WTC11 (cell line): Measurements from ENCODE around the gene SEPTIN14.
"Not testable (repeated sequence)": the region's sequence is repeated elsewhere in the genome, so short reads cannot be mapped to it uniquely, and the experiment has no call there.

Experiments used
- ATF6 ChIP-seq: sonication (generic); formaldehyde crosslinking; IDR thresholded peaks from 2 replicates; pipeline ENCODE4 v1.8.1; 2023; ENCODE audit warnings: mild to moderate bottlenecking, missing genetic modification reagents
- CREB1 ChIP-seq: sonication (generic); formaldehyde crosslinking; IDR thresholded peaks from 2 replicates; pipeline ENCODE4 v1.8.0; 2023; ENCODE audit warnings: mild to moderate bottlenecking, missing genetic modification reagents
- CTCF ChIP-seq: fragments of 200-600 bp; IDR thresholded peaks from 2 replicates; pipeline ENCODE4 v1.8.0; 2022; ENCODE audit warnings: antibody characterized with exemption
- MAX ChIP-seq: sonication (generic); formaldehyde crosslinking; IDR thresholded peaks from 2 replicates; pipeline ENCODE4 v1.8.0; 2022; ENCODE audit warnings: mild to moderate bottlenecking, missing genetic modification reagents
- NR1H2 ChIP-seq: sonication (generic); formaldehyde crosslinking; IDR thresholded peaks from 2 replicates; pipeline ENCODE4 v1.9.0; 2021; ENCODE audit warnings: mild to moderate bottlenecking, moderate library complexity, missing genetic modification reagents
- NR2C2 ChIP-seq: sonication (generic); formaldehyde crosslinking; IDR thresholded peaks from 2 replicates; pipeline ENCODE4 v1.8.0; 2022; ENCODE audit warnings: mild to moderate bottlenecking, missing genetic modification reagents
- PRDM15 ChIP-seq: sonication (generic); formaldehyde crosslinking; IDR thresholded peaks from 2 replicates; pipeline ENCODE4 v1.8.0; 2022; ENCODE audit warnings: missing genetic modification reagents
- SP1 ChIP-seq: sonication (generic); formaldehyde crosslinking; conservative IDR thresholded peaks from 2 replicates; pipeline ENCODE4 v1.8.1; 2022; ENCODE audit warnings: missing genetic modification reagents
- TEAD4 ChIP-seq: sonication (generic); formaldehyde crosslinking; IDR thresholded peaks from 2 replicates; pipeline ENCODE4 v1.8.0; 2022; ENCODE audit warnings: mild to moderate bottlenecking, missing genetic modification reagents
- TP53 ChIP-seq: sonication (generic); formaldehyde crosslinking; IDR thresholded peaks from 2 replicates; pipeline ENCODE4 v1.8.1; 2023; ENCODE audit warnings: mild to moderate bottlenecking, missing genetic modification reagents
- USF2 ChIP-seq: sonication (generic); formaldehyde crosslinking; IDR thresholded peaks from 2 replicates; pipeline ENCODE4 v1.8.1; 2023; ENCODE audit warnings: mild to moderate bottlenecking, missing genetic modification reagents, moderate library complexity
- ZBTB21 ChIP-seq: sonication (generic); formaldehyde crosslinking; IDR thresholded peaks from 2 replicates; pipeline ENCODE4 v1.8.1; 2023; ENCODE audit warnings: mild to moderate bottlenecking, missing genetic modification reagents, borderline replicate concordance

GRCh38 chr7:55744706-55745105, 117.8 kb downstream of the SEPTIN14 start:
- not testable (repeated sequence) for TF ChIP-seq PRDM15; CTCF; ZBTB21 (CRISPR knock-in tag); NR1H2 (CRISPR knock-in tag); MAX; ATF6 (CRISPR knock-in tag); USF2 (CRISPR knock-in tag); NR2C2 (CRISPR knock-in tag); SP1 (CRISPR knock-in tag); CREB1; TP53 (CRISPR knock-in tag); TEAD4 (CRISPR knock-in tag)
